MCF 10A (cell line): Measurements from ENCODE around the gene TSPAN31. TPM values are rescaled to one million over a fixed set of nuclear protein-coding genes. Genes with fewer than 3 reads are reported as not detected.

Experiments
- BruUV-seq: library from RNA; stranded (reverse); fragments of 400-500 nt; replicated peaks from 2 replicates; lab custom pipeline; 2021; lab: Mats Ljungman, UMichigan
- CTCF ChIA-PET: fragments of 300-600 bp; sonication (Branson Sonifier 250); formaldehyde crosslinking; extraction: SDS; loops from one replicate; lab custom pipeline; 2021; ENCODE audit warnings: antibody characterized with exemption, inconsistent platforms; lab: Yijun Ruan, JAX
- POLR2A ChIA-PET: fragments of 300-600, 350-650 bp; sonication (Branson Sonifier 250); formaldehyde crosslinking; extraction: SDS; loops from one replicate; lab custom pipeline; 2020; ENCODE audit warnings: antibody characterized with exemption, inconsistent platforms; lab: Yijun Ruan, JAX
- DNase-seq: peaks from one replicate; pipeline ENCODE4 v3.0.0-alpha.2; 2018; ENCODE audit not compliant: unreplicated experiment
- H3K27ac Mint-ChIP-seq: one replicate; pipeline ENCODE4 v1.8.0; 2022; ENCODE audit warnings: mild to moderate bottlenecking, low read depth, mixed read lengths; ENCODE audit not compliant: unreplicated experiment
- H3K27me3 Mint-ChIP-seq: one replicate; pipeline ENCODE4 v1.8.0; 2022; ENCODE audit warnings: mixed read lengths; ENCODE audit not compliant: insufficient read depth, unreplicated experiment
- H3K36me3 Mint-ChIP-seq: one replicate; pipeline ENCODE4 v1.8.0; 2022; ENCODE audit warnings: mild to moderate bottlenecking, moderate library complexity, mixed read lengths; ENCODE audit not compliant: insufficient read depth, unreplicated experiment
- H3K4me1 Mint-ChIP-seq: one replicate; pipeline ENCODE4 v1.8.0; 2022; ENCODE audit warnings: mixed read lengths; ENCODE audit not compliant: insufficient read depth, unreplicated experiment
- H3K4me3 Mint-ChIP-seq: one replicate; pipeline ENCODE4 v1.8.0; 2022; ENCODE audit warnings: mild to moderate bottlenecking, moderate library complexity, mixed read lengths; ENCODE audit not compliant: unreplicated experiment
- H3K9me3 Mint-ChIP-seq: one replicate; pipeline ENCODE4 v1.8.0; 2022; ENCODE audit warnings: mixed read lengths; ENCODE audit not compliant: unreplicated experiment
- CTCF ChIP-seq: fragments of 200-600 bp; IDR thresholded peaks from one replicate; pipeline ENCODE4 v1.8.0; 2022; ENCODE audit warnings: antibody characterized with exemption, mild to moderate bottlenecking; ENCODE audit not compliant: unreplicated experiment
- intact Hi-C: fragments of 100-400 bp; cut with micrococcal nuclease; formaldehyde crosslinking; loops from 2 replicates; pipeline ENCODE4 v1.14.1; 2022
- total RNA-seq: library from RNA; stranded (reverse); gene quantifications from 2 replicates; pipeline ENCODE4 v1.2.3, GENCODE V29; 2022

TSPAN31 gene
- total RNA-seq, 1 experiment from 2014 or later: 24.8 TPM

GRCh38 chr12:57722716-57723629 lies 21.9 kb upstream of the TSPAN31 start:
- BruUV-seq: no TSS peak
- peaks cover 27% of the 10 kb centered on the region for H3K36me3 Mint-ChIP-seq
- no peaks in the 10 kb centered on the region for H3K4me1 Mint-ChIP-seq
- intact Hi-C loops: no loop called here
- CTCF ChIA-PET: interaction anchor here (0.6 to 1.4 kb wide), 4 partner anchors 22 to 397 kb away, joined by 4 to 5 read pairs (median 4); partner anchors contain the start of gene TSPAN31
- no peak overlapping the region for H3K4me3 Mint-ChIP-seq
- DNase-seq: no peak
- no peaks in the 10 kb centered on the region for H3K9me3 Mint-ChIP-seq
- POLR2A ChIA-PET: interaction anchor here (1.1 kb wide), 1 partner anchor 10 kb away, joined by 3 read pairs; no protein-coding TSS in a partner anchor
- TF ChIP-seq CTCF: no peak
- H3K27ac Mint-ChIP-seq: no peak overlapping the region
- H3K27me3 Mint-ChIP-seq: no peaks in the 10 kb centered on the region

- intact Hi-C loops: no loop called here
- Mint-ChIP-seq H3K4me1 (no peaks in the 10 kb centered on the region), H3K36me3 (peaks cover 21% of the 10 kb centered on the region), H3K27me3 (no peaks in the 10 kb centered on the region), H3K9me3 (no peaks in the 10 kb centered on the region), H3K4me3 (no peak overlapping the region), H3K27ac (no peak overlapping the region)
- ChIA-PET POLR2A (no interaction called here), CTCF (interaction anchor here (1.0 to 4.3 kb wide), 3 partner anchors 13 to 141 kb away, joined by 4 to 43 read pairs (median 17); no protein-coding TSS in a partner anchor)
- no peak for DNase-seq
- no peak for TF ChIP-seq CTCF
- BruUV-seq: no TSS peak
These were observed 21.2 kb upstream of the TSPAN31 start for GRCh38 chr12:57723630-57723962.

- Mint-ChIP-seq H3K36me3 (peaks cover 14% of the 10 kb centered on the region), H3K27ac (no peak overlapping the region), H3K4me3 (peak overlapping the region; percentile 82), H3K27me3 (no peaks in the 10 kb centered on the region), H3K4me1 (no peaks in the 10 kb centered on the region), H3K9me3 (no peaks in the 10 kb centered on the region)
- POLR2A ChIA-PET: interaction anchor here (1.5 kb wide), 1 partner anchor 11 kb away, joined by 5 read pairs; no protein-coding TSS in a partner anchor
- intact Hi-C loops: no loop called here
- no peak for TF ChIP-seq CTCF
- BruUV-seq: no TSS peak
- CTCF ChIA-PET: interaction anchor here (1.0 to 4.3 kb wide), 3 partner anchors 12 to 141 kb away, joined by 4 to 43 read pairs (median 17); no protein-coding TSS in a partner anchor
- DNase-seq: no peak
These were observed 20.6 kb upstream of the TSPAN31 start for GRCh38 chr12:57724003-57724935.
